Astrocyte of the spinal cord (primary cell): ENCODE measurements around the gene CCDC88C.

ENCODE experiments used
- DNase-seq: peaks from one replicate; pipeline ENCODE4 v3.0.0; 2011; ENCODE audit warnings: low read depth, low spot score
- H3K4me3 ChIP-seq: 2 replicates; pipeline ENCODE4 v1.5.1; 2011; ENCODE audit warnings: low read depth, mild to moderate bottlenecking, low read length, moderate library complexity
- CTCF ChIP-seq: IDR thresholded peaks from 2 replicates; pipeline ENCODE4 v1.5.1; 2012; ENCODE audit warnings: low read depth, mild to moderate bottlenecking, low read length, inconsistent platforms
- in situ Hi-C: cut with HindIII; loops from 2 replicates; pipeline ENCODE4 v1.10.0; 2017; ENCODE audit warnings: low sequenced_read_pairs

CCDC88C gene

GRCh38 chr14:91280129-91280528 is 137.5 kb downstream of the CCDC88C start:
- TF ChIP-seq CTCF: no peak
- H3K4me3 ChIP-seq: no peak overlapping the region
- in situ Hi-C loops: no loop called here
- DNase-seq: no peak

DNA sequence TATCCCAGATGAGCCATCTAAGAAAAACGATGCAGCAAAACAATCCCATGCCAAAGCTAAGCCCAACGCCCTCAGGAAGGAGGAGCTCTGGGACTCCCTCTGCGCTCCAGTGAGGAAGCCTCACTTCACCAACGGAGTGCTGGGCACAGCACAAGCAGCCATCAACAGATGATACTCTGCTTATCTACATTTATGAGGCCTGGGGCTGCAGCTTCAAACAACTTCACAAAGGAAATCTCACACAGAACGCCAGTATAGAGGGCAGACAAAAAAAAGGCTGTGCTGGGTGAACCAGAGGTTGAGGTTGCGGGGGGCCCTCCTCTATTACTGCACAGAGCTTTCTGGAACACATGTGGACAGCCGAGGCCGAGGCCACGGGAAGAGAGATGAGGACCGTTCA is 138.3 kb downstream of the CCDC88C start:
- in situ Hi-C loops: no loop called here
- H3K4me3 ChIP-seq: no peak overlapping the region
- no peak for DNase-seq
- TF ChIP-seq CTCF: no peak

DNA sequence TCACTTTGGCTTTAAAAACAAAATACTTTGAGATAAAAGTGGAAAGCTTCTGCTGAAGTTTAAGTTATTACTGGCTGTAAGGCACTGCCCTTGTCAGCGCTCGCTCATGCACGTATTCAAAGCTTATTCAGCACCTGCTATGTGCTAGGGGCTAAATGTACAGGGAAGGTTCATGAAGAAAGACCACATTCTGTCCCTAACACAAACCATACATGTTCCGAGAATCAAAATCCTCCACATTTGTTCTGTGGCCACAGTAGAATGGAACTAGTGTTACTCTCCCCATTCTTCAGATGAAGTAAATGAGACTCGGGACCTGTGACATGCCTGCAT is 139.3 kb downstream of the CCDC88C start:
- TF ChIP-seq CTCF: no peak
- no peak overlapping the region for H3K4me3 ChIP-seq
- no peak for DNase-seq
- in situ Hi-C loops: no loop called here

GRCh38 chr14:91277546-91278382 is 139.9 kb downstream of the CCDC88C start:
- DNase-seq: no peak
- no peak overlapping the region for H3K4me3 ChIP-seq
- in situ Hi-C loops: no loop called here
- TF ChIP-seq CTCF: no peak

DNA sequence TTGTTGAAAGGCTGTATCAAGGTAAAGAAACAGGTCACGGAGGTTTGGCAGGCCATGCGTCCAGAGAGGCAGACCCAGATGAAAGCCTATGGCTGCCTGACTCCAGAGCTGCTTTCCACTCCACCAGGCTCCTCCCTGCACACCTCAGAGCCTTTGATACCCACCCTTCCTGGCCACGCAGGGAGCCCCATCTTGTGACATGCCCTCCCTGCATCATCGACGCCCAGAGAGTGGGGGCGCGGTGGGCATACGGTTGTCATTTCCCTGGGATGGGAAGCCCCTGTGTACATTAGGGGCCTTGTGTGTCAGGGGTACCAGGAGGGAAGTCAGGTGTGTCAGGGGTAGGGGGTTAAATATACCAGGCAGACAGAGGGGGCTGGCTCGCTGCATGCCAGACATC is 142.8 kb downstream of the CCDC88C start:
- in situ Hi-C loops: no loop called here
- TF ChIP-seq CTCF: no peak
- DNase-seq: no peak
- H3K4me3 ChIP-seq: no peak overlapping the region

DNA sequence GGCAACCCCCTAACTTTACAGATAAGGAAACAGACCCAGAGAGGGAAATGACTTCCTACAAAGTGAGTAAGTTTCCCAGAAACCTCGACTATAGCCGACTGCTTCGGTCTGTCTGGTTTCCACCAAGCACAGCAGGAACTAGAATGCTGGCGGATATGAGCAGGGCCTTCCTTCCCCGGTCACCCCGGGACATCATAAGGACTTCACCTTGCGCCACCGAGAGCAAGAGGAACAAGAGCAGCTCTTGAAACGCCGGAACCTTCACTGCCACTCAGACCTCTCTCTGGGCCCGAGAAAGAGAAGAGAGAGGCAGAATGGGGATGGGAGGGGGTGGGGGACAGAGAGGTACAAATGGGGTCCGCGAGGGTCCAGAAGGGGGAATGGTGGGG is 143.7 kb downstream of the CCDC88C start:
- in situ Hi-C loops: no loop called here
- TF ChIP-seq CTCF: no peak
- H3K4me3 ChIP-seq: no peak overlapping the region
- DNase-seq: no peak
